ENCODE results near the gene ANKRD39. TPM values are rescaled to one million over a fixed set of nuclear protein-coding genes. Genes with fewer than 3 reads are reported as not detected.
A peak's percentile ranks its signal among the peaks of the same experiment; 100 is the strongest.

ANKRD39 gene
- total and polyA plus RNA-seq, 10 donors, result 13.6 to 32.2 (median 20.4) TPM

- WGBS, 5 donors, result 38 to 58% (median 42%) methylated on average over 8 of the region's 8 CpGs
- H3K27ac ChIP-seq, result peak overlapping the region; percentile 41 to 98 (median 95)
- TF ChIP-seq CTCF (IDR thresholded peaks at IDR 0.05 in 8 of 11, conservative IDR thresholded peaks at IDR 0.05 in 3 of 11) (no peak), POLR2AphosphoS5 (IDR thresholded peaks at IDR 0.05) (peak in 2 of 3 donors; percentile 68 to 74)
- H3K4me3 ChIP-seq, result peak overlapping the region in 3 of 8 donors; percentile 11 to 81 (median 38)
- peak; percentile 85 for DNase-seq
- peaks cover 28 to 100% (median 80%) of the 10 kb centered on the region in 6 donors for H3K4me1 ChIP-seq
- peaks cover 0 to 37% (median 15%) of the 10 kb centered on the region in 7 donors for H3K27me3 ChIP-seq (replicated peaks in 1 of 7)
- H3K9me3 ChIP-seq, result no peaks in the 10 kb centered on the region
- H3K36me3 ChIP-seq, result no peaks in the 10 kb centered on the region
- intact Hi-C loops (cut with DNase I; ENCODE audit: low total_unique reads), result no loop called here
These were observed 15.9 kb upstream of the ANKRD39 start for GRCh38 chr2:96873651-96874096.

GRCh38 chr2:96872591-96873349 lies 15.0 kb upstream of the ANKRD39 start:
- intact Hi-C loops (cut with DNase I; ENCODE audit: low total_unique reads), result no loop called here
- 59 to 81% (median 77%) methylated on average over 14 of the region's 14 CpGs for WGBS, 5 donors
- Histone ChIP-seq H3K4me3 (peak overlapping the region in 5 of 8 donors; percentile 3 to 81 (median 11)), H3K36me3 (peaks cover 0 to 1% (median 0%) of the 10 kb centered on the region in 6 donors), H3K27me3 (replicated peaks in 1 of 7) (peaks cover 0 to 46% (median 17%) of the 10 kb centered on the region in 7 donors), H3K9me3 (no peaks in the 10 kb centered on the region), H3K27ac (peak overlapping the region; percentile 40 to 98 (median 95)), H3K4me1 (peaks cover 22 to 100% (median 83%) of the 10 kb centered on the region in 6 donors)
- DNase-seq, result no peak
- TF ChIP-seq CTCF (IDR thresholded peaks at IDR 0.05 in 8 of 11, conservative IDR thresholded peaks at IDR 0.05 in 3 of 11), result no peak
- TF ChIP-seq POLR2A (IDR thresholded peaks at IDR 0.05), result no peak
- TF ChIP-seq POLR2AphosphoS5 (IDR thresholded peaks at IDR 0.05), result no peak

- peak; percentile 88 for DNase-seq
- Histone ChIP-seq H3K27me3 (replicated peaks in 1 of 7) (peaks cover 0 to 64% (median 17%) of the 10 kb centered on the region in 7 donors), H3K4me1 (peaks cover 19 to 100% (median 84%) of the 10 kb centered on the region in 6 donors), H3K4me3 (peak overlapping the region; percentile 55 to 94 (median 83)), H3K27ac (peak overlapping the region; percentile 89 to 98 (median 95)), H3K36me3 (peaks cover 0 to 20% (median 6%) of the 10 kb centered on the region in 6 donors), H3K9me3 (no peaks in the 10 kb centered on the region)
- TF ChIP-seq POLR2AphosphoS5 (IDR thresholded peaks at IDR 0.05), result peak; percentile 52 to 80 (median 56)
- no peak for TF ChIP-seq CTCF (IDR thresholded peaks at IDR 0.05 in 8 of 11, conservative IDR thresholded peaks at IDR 0.05 in 3 of 11)
- TF ChIP-seq POLR2A (IDR thresholded peaks at IDR 0.05), result no peak
- WGBS, 5 donors, result 6 to 11% (median 8%) methylated on average over 13 of the region's 13 CpGs
- intact Hi-C loops (cut with DNase I; ENCODE audit: low total_unique reads), result no loop called here
These were observed 12.9 kb upstream of the ANKRD39 start for GRCh38 chr2:96870626-96871255.
